ENCODE measurements around the gene KRT75.
"Not testable (repeated sequence)": the region's sequence is repeated elsewhere in the genome, so short reads cannot be mapped to it uniquely, and the experiment has no call there.

Gene KRT75

GRCh38 chr12:52434081-52434733, at the start of gene KRT75:
Gene KRT75 (minus strand): TSS chr12:52434371. CDS start chr12:52434304, 67 bp downstream.
- no peak for DNase-seq (ENCODE audit: low read depth)

GRCh38 chr12:52480073-52480472, 45.9 kb upstream of the KRT75 start:
- DNase-seq (ENCODE audit: low read depth): no peak

- no peak for DNase-seq (ENCODE audit: low read depth)
Observed at GRCh38 chr12:52477651-52478050, 43.5 kb upstream of the KRT75 start.

- DNase-seq (ENCODE audit: low read depth): no peak
Observed at GRCh38 chr12:52474212-52474611, 40.0 kb upstream of the KRT75 start.

- DNase-seq (ENCODE audit: low read depth): no peak
Observed at GRCh38 chr12:52473768-52474167, 39.6 kb upstream of the KRT75 start, which contains the start of gene KRT6C. Gene KRT6C (minus strand): TSS chr12:52473805. CDS start chr12:52473737, 68 bp downstream.

- DNase-seq (ENCODE audit: low read depth): no peak
Observed at GRCh38 chr12:52469853-52470252, 35.7 kb upstream of the KRT75 start.

- no peak for DNase-seq (ENCODE audit: low read depth)
Observed at GRCh38 chr12:52464897-52465296, 30.7 kb upstream of the KRT75 start.

GRCh38 chr12:52461693-52462092, 27.5 kb upstream of the KRT75 start:
- DNase-seq (ENCODE audit: low read depth): no peak

GRCh38 chr12:52458861-52459260, 24.7 kb upstream of the KRT75 start:
- DNase-seq (ENCODE audit: low read depth): no peak

- no peak for DNase-seq (ENCODE audit: low read depth)
Observed at GRCh38 chr12:52455821-52456220, 21.6 kb upstream of the KRT75 start.

GRCh38 chr12:52454411-52455201, 20.4 kb upstream of the KRT75 start:
- DNase-seq (ENCODE audit: low read depth): no peak

GRCh38 chr12:52452101-52452500, 17.9 kb upstream of the KRT75 start, which contains the start of gene KRT6B:
Gene KRT6B (minus strand): TSS chr12:52452146. CDS start chr12:52452078, 68 bp downstream.
- DNase-seq (ENCODE audit: low read depth): no peak

- no peak for DNase-seq (ENCODE audit: low read depth)
Observed at GRCh38 chr12:52448228-52448627, 14.1 kb upstream of the KRT75 start.

- DNase-seq (ENCODE audit: low read depth): not testable (repeated sequence)
Observed at GRCh38 chr12:52447196-52447595, 13.0 kb upstream of the KRT75 start.

GRCh38 chr12:52446367-52447045, 12.3 kb upstream of the KRT75 start:
- no peak for DNase-seq (ENCODE audit: low read depth)

GRCh38 chr12:52445876-52446275, 11.7 kb upstream of the KRT75 start:
- no peak for DNase-seq (ENCODE audit: low read depth)

GRCh38 chr12:52444647-52445595, 10.8 kb upstream of the KRT75 start:
- DNase-seq (ENCODE audit: low read depth): no peak

- DNase-seq (ENCODE audit: low read depth): no peak
Observed at GRCh38 chr12:52443966-52444365, 9.8 kb upstream of the KRT75 start.

GRCh38 chr12:52442600-52443061, 8.5 kb upstream of the KRT75 start:
- peak; percentile 88 for DNase-seq (ENCODE audit: low read depth)

GRCh38 chr12:52441320-52441911, 7.2 kb upstream of the KRT75 start:
- DNase-seq (ENCODE audit: low read depth): no peak

- no peak for DNase-seq (ENCODE audit: low read depth)
Observed at GRCh38 chr12:52440821-52441319, 6.7 kb upstream of the KRT75 start.

Data from HS-5 (cell line).